GM10847 (cell line): ENCODE measurements around the gene OPRM1.

ENCODE experiments used
- POLR2A ChIP-seq: IDR thresholded peaks from 2 replicates; pipeline ENCODE4 v1.6.1; 2011; ENCODE audit not compliant: insufficient read length; ENCODE audit errors: extremely low read depth

Gene OPRM1

DNA sequence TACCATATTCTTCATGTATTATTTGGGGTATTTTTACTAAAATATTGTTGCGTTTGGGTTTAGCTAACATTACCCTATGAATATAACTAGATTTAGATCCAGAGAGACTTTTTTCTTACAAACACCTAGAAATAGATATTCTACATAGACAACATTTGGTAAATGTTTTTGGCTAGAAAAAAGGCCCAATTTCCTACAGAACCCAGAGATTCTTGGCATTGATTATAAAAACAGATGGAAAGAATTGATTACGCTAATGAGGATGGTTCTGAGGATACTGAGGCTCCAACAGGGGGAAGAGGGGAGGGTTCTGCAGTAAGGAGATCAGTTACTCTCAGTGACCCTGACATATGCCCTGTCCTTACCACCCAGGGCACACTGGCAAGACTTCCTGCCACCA is 194.3 kb downstream of the OPRM1 start:
- TF ChIP-seq POLR2A: no peak

DNA sequence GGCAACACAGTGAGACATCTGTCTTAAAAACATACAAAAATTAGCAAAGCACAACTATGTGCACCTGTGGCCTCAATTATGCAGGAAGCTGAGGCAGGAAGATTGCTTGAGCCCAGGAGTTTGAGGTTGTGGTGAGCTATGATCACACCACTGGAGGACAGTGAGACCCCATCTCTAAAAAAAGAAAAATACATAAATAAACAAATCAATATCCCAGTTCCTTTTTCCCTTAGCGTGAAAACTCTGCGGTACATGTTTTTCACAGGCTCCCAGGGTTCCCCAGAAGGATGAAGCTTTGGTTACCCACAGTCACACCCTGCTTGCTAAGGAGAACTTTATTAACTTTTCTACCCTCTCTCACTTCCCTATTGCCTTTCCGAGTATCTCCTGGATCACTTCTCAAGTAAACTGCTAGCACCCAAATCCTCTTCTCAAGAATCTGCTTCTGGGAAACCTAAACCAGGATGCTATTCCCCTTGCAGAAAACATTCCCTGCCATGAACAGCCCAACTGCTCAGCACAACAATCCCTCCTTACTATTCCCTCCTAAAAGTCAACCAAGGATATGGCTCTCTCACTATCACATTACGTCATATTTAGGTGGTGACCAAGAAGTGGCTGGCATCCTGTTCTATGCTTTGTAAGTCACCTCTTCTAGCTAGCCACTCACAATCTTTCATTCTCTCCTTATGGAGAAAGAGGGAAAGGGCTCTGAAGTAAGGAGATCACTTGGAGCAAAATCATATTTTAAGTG is 195.2 kb downstream of the OPRM1 start:
- no peak for TF ChIP-seq POLR2A

DNA sequence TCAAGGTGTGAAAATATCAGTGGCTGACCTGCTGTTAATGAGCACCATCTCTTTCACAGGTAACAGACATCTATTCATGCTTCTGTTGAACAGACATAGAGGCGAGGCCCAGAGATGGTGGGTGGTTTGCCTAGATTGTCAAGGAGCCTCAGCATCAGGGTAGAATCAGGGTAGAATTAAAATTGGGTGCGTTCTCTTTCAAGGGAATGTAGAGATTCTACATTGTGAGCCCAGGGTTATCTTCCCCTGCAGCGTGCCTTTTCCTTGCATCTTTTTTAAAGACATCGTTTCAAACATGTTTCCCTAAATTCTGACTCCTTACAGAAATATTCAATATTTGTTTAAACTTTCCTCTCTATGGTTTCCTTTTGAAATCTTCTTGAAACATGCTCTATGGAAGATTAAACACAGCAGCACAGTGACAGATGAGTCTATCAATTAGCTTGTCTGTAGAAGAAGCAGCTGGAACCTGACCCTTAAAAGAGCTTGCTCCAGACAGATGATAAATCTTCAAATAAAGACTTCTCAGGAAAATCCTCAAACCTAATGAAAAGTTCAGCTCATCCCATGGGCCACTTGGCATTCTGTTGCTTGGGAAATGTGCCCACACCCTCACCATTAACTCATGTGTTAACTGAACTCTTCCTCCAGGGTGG is 197.7 kb downstream of the OPRM1 start:
- no peak for TF ChIP-seq POLR2A

DNA sequence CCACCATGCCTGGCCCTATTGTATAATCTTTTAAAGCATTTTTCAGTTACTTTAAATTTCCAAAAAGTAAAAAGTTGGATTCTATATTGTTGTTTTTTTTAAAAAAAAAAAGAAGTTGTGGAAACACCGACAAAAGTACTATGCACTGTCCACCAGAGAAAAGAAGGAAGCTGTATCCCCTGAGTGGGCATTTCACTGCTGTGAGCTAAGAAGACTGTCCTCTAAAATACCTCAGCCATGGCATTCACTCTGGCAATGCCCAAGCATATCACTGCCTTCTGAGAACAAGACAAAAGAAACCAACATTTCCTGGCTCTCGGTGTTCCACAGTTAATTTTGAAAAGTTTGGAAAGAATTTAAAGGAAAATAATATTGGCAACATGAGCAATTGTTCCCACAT is 199.8 kb downstream of the OPRM1 start:
- no peak for TF ChIP-seq POLR2A

DNA sequence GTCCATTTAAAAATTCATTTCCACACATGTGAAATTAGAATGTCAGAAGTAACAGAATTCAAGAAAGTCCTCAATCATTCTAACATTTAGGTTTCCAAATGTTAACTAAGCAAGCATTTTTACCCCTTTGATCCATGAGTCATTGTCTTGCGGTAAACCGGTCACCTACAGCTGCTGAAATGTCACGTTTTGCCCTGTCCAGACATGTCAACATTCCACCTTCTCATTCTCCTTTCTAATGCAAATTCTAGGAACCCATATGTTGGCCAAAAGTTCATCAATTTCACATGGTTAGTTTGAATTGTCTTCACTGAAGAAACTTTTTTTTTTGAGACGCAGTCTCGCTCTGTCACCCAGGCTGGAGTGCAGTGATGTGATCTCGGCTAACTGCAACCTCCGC is 200.4 kb downstream of the OPRM1 start:
- TF ChIP-seq POLR2A: no peak

DNA sequence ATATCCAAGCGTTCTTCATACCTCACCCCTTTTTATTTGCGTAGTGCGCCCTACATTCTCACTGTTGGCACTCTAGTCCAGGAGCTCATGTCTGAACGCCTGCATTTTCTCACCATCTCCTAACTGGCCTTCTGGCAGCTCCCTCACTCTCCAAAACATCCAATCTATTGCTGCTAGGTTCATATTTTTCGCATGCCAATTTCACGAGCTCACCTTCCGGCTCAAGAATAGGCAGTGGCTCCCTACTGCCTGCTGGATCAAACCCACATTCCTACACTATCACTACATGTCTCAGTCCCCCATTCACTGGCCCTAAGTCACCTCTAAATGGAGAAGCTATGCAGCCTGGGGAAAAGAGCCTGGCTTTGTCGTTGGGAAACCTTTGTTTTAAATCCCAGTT is 202.5 kb downstream of the OPRM1 start:
- TF ChIP-seq POLR2A: no peak

DNA sequence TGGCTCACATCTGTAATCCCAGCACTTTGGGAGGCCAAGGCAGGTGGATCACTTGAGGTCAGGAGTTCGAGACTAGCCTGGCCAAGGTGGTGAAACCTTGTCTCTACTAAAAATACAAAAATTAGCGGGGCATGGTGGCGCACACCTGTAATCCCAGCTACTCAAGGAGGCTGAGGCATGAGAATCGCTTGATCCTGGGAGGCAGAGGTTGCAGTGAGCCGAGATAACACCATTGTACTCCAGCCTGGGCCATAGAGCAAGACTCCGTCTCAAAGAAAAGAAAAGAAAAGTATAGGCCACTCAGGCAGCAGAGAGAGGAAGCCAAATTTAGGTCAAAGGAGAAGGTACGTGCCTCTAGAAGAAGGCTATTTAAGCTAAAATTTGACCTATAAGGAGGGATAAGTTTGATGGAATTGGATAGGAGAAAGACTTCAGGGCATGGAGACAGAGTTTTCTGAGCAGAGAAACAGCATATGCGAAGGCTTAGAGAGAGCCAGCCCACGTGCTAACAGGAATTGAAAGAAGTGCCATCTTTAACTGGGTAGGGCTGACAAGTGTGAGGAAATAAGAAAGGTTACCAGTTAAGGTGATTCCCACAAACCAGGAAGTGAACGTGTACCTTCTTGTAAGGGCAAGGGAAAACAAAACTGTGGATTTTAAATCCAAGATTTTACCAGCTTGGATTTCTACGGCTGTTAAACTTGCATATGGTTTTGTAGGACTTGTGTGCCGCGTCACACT is 203.7 kb downstream of the OPRM1 start:
- TF ChIP-seq POLR2A: no peak

DNA sequence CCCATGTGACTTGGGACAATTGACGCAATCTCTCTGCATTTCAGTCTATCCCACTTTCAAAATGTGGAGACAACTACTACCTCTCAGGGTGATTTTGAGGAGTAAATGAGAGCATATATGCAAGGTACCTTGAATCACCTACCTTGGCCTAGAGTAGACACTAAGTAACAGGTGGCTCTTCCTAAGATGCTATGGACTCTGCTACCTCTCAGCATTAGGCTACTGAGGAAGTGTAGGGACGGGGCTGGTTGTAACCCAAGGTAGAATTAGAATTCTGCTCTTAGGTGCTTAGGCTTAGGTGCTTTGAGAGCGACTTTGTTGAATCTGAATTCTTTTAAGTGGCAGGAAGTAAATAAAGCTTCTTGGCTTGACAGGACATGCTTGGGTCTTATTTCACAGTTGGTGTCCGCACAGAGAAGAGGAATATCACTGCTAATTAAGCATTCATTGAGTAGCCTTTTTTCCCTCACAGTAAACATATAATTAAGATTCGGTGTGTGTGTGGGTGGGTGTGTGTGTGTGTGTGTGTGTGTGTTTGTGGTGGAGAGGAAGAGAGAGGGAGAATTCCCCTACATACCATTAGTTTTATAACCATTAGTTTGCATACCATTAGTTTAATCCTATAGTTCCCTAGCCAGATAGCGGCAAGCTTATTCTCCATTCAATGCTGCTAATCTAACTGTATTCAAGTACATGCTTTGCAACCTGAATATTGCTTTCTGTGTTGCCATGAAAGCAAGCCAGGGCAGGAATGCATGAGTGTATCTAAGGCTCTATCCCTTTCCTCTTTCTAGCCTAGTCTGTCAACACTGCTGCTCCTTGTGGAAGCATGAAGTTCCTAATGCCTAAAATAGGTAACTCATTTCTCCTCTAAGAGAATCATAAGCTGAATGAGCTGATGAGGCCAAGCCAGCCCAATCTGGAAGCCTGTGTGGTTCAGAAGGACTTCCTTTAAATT is 205.0 kb downstream of the OPRM1 start:
- TF ChIP-seq POLR2A: no peak

DNA sequence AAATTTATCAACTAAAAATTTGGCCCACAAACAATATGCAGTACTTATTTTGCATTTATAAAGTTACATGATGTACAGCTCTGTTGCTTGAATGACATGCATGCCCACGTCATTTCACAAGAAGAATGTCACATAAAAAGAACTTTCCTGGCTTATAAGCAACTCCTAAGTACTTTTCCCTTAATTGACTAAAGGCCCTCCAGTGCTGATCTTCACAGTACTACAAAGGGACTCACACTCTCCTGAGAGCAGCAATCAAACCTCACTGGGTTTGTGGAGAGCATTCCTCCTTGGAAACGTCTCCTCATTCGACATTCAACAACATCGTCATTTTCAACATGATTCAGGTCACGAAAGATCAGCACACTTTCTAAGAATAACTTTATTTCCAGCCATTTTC is 206.5 kb downstream of the OPRM1 start:
- TF ChIP-seq POLR2A: no peak

DNA sequence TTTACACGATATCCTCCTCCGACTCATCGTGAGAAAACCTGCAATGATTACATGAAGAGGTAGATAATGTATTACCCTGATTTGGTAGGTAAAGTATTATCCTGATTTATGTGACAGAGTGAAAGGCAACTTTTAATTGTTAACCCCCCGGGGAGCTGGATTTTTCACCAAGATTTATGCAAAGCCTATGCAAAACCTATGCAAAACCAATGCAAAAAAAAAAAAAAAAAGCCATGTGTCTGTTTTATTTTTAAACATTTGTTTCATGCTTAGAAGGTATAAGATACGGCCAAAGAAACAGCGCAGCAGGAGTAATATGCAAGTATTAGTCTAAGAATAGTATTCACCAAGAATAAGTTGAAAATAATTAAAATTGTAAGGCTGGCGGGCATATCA is 207.7 kb downstream of the OPRM1 start:
- no peak for TF ChIP-seq POLR2A

DNA sequence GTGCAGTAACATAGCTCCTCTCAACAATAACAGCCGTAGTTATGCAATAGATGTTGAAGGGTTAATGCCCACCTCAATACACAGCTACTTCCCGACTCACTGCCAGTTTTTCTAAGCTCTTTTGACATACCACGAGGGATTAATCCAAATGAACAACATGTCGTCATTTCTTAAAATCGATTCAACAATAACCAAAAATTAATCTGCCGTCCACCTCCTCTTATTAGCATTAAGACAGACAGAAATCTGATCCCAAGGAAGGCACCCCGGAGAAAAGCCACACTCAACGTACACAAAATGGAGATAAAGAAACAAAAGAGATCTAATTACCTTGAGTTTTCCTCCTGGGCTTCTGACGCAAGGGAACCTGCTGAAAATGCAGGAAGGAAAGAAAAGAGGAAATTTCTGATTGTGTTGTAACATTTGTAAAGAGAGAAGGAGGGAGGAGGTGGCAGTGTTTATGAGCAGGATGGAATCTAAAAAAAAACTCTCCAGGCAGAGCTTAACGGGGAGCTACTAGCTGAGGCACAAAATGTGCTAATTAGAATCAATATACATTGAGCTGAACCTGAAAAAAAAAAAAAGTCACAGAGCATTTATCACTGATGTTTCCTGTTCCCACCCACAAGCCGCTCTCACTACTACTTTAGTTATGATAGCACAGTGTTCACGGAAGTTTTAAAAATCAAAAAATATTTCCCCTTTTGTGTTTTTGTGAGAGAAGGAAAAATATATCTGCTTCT is 208.2 kb downstream of the OPRM1 start:
- no peak for TF ChIP-seq POLR2A

DNA sequence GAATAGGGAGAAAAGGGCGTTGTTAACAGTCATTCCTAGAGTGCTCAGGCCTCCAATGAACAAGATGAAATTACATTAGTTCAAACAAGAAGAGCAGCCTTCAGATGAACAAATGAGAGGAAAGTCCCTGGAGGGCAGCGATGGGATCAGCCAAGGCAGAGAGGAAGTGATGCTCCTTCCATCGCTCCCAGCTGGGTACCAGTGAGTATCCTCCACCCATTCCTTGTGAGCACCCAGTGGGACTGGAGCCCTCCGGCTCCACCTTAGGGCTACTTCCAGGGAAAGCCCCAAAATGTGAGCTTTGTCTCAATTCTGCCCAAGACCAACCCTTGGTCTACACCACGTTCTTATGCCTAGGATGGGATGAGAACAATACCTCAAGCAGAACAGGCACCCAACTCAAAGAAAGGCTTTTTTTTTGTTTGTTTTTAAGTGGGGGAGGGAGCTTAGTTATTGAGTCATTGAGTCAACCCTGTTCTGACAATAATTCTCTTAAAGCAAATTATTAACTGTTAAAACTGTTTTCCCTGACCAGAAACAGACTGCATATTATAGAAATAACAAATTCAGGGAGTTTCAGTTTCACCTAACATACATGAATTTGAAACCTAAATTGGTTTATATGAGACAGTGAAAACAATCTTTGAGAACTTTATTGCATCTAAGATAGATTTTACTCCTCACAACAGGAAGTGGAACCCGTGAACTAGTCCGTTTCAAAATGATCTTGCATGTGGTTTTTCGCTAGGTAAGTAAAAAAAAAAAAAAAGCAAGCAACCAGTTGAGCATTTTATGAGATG is 210.7 kb downstream of the OPRM1 start:
- no peak for TF ChIP-seq POLR2A

DNA sequence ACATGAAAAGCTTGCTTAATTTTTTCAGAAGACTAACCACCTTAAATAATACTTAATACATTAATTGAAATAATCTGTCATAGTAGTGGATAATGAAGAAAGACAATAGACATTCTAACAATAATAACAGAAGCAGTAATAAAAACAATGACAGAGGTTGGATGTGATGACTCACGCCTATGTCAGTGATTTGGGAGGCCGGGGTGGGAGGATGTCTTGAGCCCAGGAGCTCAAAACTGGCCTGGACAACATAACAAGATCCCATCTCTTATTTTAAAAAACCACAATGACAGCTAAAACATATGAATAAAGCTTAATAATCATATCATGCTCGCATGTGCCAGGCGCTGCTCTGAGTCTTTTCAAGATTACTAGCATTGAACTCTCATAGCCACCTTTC is 212.1 kb downstream of the OPRM1 start:
- no peak for TF ChIP-seq POLR2A

DNA sequence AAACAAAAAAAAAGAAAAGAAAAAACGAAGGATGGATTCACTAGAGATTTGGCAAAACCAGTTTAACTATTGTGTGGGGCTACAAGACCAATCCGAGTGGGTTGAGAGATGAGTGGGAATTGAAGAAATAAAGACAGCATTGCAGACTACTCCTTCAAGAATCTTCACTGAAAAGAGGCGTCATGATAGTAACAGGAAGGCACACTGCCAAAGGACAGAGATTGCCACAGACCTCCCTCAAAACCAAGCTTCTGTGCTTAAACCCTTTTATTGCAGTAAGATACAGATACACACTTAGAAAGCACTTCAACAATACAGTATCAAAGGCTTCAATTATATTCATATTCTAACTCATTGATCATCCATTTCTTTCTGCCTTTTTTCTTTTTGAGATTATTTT is 213.6 kb downstream of the OPRM1 start:
- TF ChIP-seq POLR2A: no peak
